SH-SY5Y (cell line): ENCODE data around the gene SOCS4.

Experiments
- GATA2 ChIP-seq: IDR thresholded peaks from 2 replicates; pipeline ENCODE4 v1.6.1; 2011; ENCODE audit warnings: mild to moderate bottlenecking, low read depth, low read length
- GATA3 ChIP-seq: IDR thresholded peaks from 2 replicates; pipeline ENCODE4 v1.6.1; 2011; ENCODE audit warnings: low read depth, mild to moderate bottlenecking, low read length, moderate library complexity

- TF ChIP-seq GATA2 (no peak), GATA3 (no peak)
Measured at GRCh38 chr14:54979039-54979438, 48.0 kb upstream of the SOCS4 start.
